ENCODE measurements around the gene ARHGEF12.

ARHGEF12 gene

DNA sequence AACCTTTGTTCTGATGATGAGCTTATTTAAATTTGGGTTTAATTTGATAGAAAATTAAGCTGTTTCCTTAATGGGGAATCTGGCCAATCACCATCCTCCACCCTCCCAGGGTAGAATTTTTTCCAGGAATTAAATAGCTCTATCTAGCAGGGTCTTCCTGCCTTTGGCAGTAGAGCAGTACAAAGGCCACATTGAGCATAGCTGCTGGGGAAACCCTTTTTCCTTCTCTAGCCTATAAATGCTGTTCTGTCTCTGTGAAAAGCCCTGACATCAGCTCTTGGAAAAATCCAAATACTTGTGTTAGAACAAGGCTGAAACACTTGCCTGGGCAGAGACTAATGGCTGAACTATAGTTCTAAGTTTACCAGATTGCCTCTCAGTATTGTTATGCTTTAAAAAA is 55.1 kb downstream of the ARHGEF12 start:
- no peak overlapping the region for H3K27ac ChIP-seq

DNA sequence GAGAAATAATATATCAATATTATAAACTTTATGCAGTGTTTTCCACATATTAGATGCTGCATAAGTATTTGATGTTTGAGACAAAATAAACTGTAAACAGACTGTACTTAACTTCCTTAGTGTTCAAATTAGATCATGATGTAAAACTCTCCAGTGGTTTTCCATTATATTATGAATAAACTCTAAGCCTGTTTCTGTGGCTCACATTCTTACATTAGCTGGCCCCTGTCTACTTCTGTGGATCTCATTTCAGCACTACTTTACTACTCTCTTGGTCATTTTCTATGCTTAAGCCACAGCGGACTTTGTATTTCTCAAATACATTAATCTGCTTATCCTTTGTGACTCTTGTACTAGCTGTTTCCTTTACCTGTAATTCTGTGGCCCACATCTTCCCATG is 55.6 kb downstream of the ARHGEF12 start:
- H3K27ac ChIP-seq: no peak overlapping the region
- TF ChIP-seq, protein P1, sequence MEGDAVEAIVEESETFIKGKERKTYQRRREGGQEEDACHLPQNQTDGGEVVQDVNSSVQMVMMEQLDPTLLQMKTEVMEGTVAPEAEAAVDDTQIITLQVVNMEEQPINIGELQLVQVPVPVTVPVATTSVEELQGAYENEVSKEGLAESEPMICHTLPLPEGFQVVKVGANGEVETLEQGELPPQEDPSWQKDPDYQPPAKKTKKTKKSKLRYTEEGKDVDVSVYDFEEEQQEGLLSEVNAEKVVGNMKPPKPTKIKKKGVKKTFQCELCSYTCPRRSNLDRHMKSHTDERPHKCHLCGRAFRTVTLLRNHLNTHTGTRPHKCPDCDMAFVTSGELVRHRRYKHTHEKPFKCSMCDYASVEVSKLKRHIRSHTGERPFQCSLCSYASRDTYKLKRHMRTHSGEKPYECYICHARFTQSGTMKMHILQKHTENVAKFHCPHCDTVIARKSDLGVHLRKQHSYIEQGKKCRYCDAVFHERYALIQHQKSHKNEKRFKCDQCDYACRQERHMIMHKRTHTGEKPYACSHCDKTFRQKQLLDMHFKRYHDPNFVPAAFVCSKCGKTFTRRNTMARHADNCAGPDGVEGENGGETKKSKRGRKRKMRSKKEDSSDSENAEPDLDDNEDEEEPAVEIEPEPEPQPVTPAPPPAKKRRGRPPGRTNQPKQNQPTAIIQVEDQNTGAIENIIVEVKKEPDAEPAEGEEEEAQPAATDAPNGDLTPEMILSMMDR (IDR thresholded peaks at IDR 0.05): no peak
- TF ChIP-seq ZFX (IDR thresholded peaks at IDR 0.05; ENCODE audit: borderline replicate concordance): no peak

More for the DNA sequence above, 55.1 kb downstream of the ARHGEF12 start:
- no peak for TF ChIP-seq ZFX (IDR thresholded peaks at IDR 0.05; ENCODE audit: borderline replicate concordance)
- TF ChIP-seq, protein P1 (IDR thresholded peaks at IDR 0.05): no peak

DNA sequence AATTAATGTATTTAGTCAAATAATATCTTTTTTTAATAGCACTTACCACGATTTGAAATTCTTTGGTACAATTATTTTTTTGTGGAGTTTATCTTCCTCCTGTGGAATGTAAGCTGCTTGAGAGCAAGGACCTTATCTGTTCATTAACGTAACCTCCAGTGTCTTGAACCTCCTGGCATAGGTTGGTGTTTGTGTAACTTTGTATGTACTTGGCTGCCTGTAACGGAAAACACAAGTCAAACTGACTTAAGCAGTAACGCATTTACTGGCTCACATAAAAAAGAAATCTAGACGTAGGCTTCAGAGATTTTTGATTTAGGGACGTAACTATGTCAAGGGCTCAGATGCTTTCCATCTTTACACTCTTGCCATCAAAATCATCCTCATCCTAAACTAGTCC is 56.1 kb downstream of the ARHGEF12 start:
- no peak for TF ChIP-seq ZFX (IDR thresholded peaks at IDR 0.05; ENCODE audit: borderline replicate concordance)
- TF ChIP-seq, protein P1 (IDR thresholded peaks at IDR 0.05): no peak
- no peak overlapping the region for H3K27ac ChIP-seq

DNA sequence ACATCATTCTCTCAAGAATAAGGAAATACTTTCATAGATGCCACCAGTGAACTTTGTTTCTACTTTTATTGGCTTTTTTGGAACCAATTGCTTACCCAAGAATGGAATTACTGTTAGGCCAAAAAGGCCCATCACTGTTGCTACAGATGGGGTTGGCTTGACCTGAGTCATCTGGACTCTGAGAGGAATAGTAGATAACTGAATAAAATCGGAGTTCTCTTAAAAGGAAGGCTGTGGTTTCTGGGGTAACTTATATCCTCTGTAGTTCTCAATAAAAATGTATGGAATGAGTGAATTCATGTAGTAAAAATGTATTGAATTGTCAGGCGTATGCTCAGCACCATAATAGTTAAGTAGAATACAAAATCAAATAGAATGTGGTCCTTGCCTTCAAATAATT is 56.6 kb downstream of the ARHGEF12 start:
- H3K27ac ChIP-seq: no peak overlapping the region
- TF ChIP-seq, protein P1 (IDR thresholded peaks at IDR 0.05): no peak

DNA sequence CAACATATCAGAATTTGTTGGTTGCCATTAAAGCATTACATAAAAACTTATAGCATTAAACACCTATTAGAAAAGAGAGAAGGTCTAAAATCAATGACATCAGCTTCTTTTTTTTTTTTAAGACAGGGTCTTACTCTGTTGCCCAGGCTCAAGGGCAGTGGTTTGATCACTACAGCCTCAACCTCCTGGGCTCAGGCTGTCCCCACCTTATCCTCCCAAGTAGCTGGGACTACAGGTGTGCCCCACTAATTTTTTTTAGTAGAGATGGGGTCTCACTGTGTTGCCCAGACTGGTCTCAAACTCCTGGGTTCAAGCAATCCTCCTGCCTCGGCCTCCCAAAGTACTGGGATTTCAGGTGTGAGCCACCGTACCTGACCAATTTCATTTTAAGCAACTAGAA is 57.9 kb downstream of the ARHGEF12 start:
- TF ChIP-seq ZFX (IDR thresholded peaks at IDR 0.05; ENCODE audit: borderline replicate concordance): no peak
- TF ChIP-seq, protein P1 (IDR thresholded peaks at IDR 0.05): no peak

DNA sequence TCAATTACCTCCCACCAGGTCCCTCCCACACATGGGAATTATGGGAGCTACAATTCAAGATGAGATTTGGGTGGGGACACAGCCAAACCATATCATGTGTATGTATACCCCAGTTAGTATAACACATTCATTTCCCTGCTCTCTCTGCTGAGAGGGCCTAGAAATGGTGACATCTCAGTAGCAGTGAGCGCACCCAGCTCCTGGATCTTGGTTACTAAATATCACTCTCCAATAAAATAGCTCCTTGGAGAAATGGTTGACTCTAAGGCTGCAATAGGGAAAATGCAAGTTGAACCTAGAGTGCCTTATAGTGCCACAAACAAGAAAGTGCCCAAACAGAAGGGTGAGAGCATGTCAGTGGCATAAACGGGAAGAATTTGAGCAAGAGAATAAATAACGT is 59.6 kb downstream of the ARHGEF12 start:
- no peak overlapping the region for H3K27ac ChIP-seq
- TF ChIP-seq, protein P1 (IDR thresholded peaks at IDR 0.05): no peak
- TF ChIP-seq ZFX (IDR thresholded peaks at IDR 0.05; ENCODE audit: borderline replicate concordance): no peak

More for the DNA sequence above, 57.9 kb downstream of the ARHGEF12 start:
- no peak overlapping the region for H3K27ac ChIP-seq

DNA sequence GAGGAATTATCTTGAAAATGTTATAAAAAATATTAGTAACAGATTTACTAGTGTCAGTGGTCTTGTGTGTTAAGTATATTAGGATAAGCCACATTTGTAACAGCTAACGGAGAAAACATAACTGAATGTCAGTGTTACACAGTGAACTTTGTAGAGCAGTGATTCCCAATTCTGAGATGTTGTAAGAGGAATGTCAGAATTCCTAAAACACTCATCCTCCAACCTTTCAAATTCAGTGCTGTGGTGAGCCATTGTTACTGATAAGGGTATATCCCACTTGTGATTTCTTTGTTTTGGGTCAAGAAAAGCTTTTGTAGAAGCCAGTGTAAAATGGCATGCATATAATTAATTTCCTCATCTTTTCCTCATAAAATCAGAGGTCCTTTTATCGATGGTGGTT is 61.9 kb downstream of the ARHGEF12 start:
- H3K27ac ChIP-seq: no peak overlapping the region
- no peak for TF ChIP-seq ZFX (IDR thresholded peaks at IDR 0.05; ENCODE audit: borderline replicate concordance)
- TF ChIP-seq, protein P1 (IDR thresholded peaks at IDR 0.05): no peak

Data from 22Rv1 (cell line).